Nephron (organoid): ENCODE measurements around the gene ULK3.

Experiments
- H3K27ac Mint-ChIP-seq, 3 experiments: 2 replicates each; pipeline ENCODE4 v1.8.0; 2020; ENCODE audit warnings: mixed read lengths in 3 of 3, mild to moderate bottlenecking in 2 of 3, moderate library complexity in 1 of 3
- H3K27me3 Mint-ChIP-seq: 2 replicates; pipeline ENCODE4 v1.8.0; 2021; ENCODE audit warnings: low read depth, mild to moderate bottlenecking, moderate library complexity, mixed read lengths
- H3K36me3 Mint-ChIP-seq: 2 replicates; pipeline ENCODE4 v1.8.0; 2020; ENCODE audit warnings: low read depth, mixed read lengths
- H3K4me1 Mint-ChIP-seq: 2 replicates; pipeline ENCODE4 v1.8.0; 2020; ENCODE audit warnings: mixed read lengths
- H3K4me3 Mint-ChIP-seq, 3 experiments: 2 replicates each; pipeline ENCODE4 v1.8.0; 2020; ENCODE audit warnings: mild to moderate bottlenecking in 3 of 3, mixed read lengths in 3 of 3, moderate library complexity in 2 of 3
- H3K9me3 Mint-ChIP-seq: 2 replicates; pipeline ENCODE4 v1.8.0; 2020; ENCODE audit warnings: mixed read lengths
- TF ChIP-seq, protein P1 (sequence below), 3 experiments: fragments of 200-600 bp; sonication (generic); IDR thresholded peaks; one replicate each; pipeline ENCODE4 v1.5.0; 2021; ENCODE audit warnings: antibody characterized with exemption in 3 of 3; ENCODE audit not compliant: unreplicated experiment in 3 of 3

Gene ULK3

DNA sequence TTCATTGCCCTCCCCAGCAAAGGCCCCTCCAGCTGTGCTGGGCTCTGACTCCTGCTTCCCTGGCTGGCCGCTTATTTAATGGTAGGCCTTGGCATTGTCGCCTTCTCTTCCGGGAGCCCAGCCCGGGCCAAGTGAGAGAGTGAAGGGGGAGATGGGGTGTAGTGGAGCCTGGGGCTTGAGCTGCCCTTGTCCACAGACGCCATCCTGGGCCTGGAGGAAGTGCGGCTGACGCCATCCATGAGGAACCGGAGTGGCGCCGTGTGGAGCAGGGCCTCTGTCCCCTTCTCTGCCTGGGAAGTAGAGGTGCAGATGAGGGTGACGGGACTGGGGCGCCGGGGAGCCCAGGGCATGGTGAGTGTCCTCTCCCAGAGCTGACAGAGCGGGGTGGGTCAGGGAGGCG is 27.0 kb downstream of the ULK3 start:
- TF ChIP-seq, protein P1, sequence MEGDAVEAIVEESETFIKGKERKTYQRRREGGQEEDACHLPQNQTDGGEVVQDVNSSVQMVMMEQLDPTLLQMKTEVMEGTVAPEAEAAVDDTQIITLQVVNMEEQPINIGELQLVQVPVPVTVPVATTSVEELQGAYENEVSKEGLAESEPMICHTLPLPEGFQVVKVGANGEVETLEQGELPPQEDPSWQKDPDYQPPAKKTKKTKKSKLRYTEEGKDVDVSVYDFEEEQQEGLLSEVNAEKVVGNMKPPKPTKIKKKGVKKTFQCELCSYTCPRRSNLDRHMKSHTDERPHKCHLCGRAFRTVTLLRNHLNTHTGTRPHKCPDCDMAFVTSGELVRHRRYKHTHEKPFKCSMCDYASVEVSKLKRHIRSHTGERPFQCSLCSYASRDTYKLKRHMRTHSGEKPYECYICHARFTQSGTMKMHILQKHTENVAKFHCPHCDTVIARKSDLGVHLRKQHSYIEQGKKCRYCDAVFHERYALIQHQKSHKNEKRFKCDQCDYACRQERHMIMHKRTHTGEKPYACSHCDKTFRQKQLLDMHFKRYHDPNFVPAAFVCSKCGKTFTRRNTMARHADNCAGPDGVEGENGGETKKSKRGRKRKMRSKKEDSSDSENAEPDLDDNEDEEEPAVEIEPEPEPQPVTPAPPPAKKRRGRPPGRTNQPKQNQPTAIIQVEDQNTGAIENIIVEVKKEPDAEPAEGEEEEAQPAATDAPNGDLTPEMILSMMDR (IDR thresholded peaks at IDR 0.05; ENCODE audit: unreplicated experiment in 3 of 3): no peak
- Mint-ChIP-seq H3K36me3 (no peaks in the 10 kb centered on the region), H3K9me3 (no peaks in the 10 kb centered on the region), H3K4me3 (no peak overlapping the region), H3K27me3 (peaks cover 11% of the 10 kb centered on the region), H3K27ac (no peak overlapping the region), H3K4me1 (no peaks in the 10 kb centered on the region)

DNA sequence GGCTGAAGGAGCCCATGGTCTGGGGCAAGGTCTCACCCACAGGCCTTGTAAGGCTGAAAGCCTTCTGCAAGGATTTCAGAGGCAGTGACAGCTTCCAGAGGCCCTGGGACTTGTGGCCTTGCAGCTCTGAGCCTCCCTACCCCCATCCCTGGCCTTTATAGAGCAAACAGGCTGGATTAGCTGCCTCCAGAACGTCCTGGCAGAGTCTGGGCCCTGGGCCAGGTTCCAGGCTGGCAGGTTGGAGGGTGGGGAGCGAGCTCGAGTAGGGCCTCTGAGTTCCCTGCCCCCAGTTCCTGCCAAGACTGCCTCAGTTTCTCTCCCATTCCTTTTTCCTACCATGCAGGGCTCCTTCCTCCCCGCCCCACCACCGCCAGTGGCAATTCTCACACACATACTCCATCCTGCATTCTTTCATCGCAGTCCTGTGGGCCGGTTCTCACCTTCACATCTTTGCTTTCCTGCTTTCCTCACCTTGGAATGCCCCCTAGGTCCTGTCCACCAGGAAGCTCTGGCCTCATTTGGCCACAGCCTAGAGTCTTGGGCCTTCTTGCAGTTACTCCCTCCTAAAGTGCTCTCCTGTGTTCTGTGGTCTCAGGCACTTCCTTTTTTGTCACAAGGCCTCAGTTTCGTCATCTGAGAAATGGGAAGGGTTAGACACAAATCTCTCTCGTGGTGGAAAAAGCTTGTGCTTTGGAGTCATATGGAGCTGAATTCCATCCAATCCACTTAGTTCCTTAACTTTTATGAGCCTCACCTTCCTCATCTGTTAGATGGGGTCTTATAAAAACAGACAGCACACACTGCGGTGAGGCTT is 27.6 kb downstream of the ULK3 start:
- no peak overlapping the region for H3K4me3 Mint-ChIP-seq
- no peaks in the 10 kb centered on the region for H3K4me1 Mint-ChIP-seq
- H3K27me3 Mint-ChIP-seq: peaks cover 12% of the 10 kb centered on the region
- H3K36me3 Mint-ChIP-seq: no peaks in the 10 kb centered on the region
- TF ChIP-seq, protein P1 (IDR thresholded peaks at IDR 0.05; ENCODE audit: unreplicated experiment in 3 of 3): no peak
- no peak overlapping the region for H3K27ac Mint-ChIP-seq
- H3K9me3 Mint-ChIP-seq: no peaks in the 10 kb centered on the region

DNA sequence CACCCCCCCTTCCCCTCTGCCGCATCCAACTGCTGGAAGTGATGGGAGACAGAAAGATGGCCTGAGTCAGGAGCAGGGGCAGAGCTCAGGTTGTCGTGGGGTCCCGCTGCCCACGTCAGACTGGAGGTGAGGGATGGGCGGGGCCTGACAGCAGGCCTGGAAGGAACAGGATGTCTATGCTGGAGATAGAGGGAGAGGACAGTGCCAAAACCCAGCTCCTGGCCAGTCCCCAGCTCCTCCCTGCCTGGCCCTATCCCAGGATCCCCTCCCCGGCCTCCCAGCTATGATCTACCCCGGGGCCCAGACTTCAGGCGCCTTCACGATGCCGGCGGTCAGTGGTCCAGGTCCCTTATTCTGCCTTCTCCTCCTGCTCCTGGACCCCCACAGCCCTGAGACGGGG is 30.4 kb downstream of the ULK3 start, which contains the start of gene LMAN1L:
LMAN1L (plus strand) TSS at position 303 of the 400 bp plus-strand sequence; CDS start at position 323, 20 bp downstream.
- H3K27ac Mint-ChIP-seq: no peak within 1 kb of the TSS
- TF ChIP-seq, protein P1 (IDR thresholded peaks at IDR 0.05; ENCODE audit: unreplicated experiment in 3 of 3): no peak
- no peak within 1 kb of the TSS for H3K4me3 Mint-ChIP-seq
- H3K9me3 Mint-ChIP-seq: no peaks in the 10 kb centered on the region
- no peaks in the 10 kb centered on the region for H3K36me3 Mint-ChIP-seq
- H3K4me1 Mint-ChIP-seq: peaks cover 8% of the 10 kb centered on the region
- H3K27me3 Mint-ChIP-seq: peaks cover 4% of the 10 kb centered on the region

DNA sequence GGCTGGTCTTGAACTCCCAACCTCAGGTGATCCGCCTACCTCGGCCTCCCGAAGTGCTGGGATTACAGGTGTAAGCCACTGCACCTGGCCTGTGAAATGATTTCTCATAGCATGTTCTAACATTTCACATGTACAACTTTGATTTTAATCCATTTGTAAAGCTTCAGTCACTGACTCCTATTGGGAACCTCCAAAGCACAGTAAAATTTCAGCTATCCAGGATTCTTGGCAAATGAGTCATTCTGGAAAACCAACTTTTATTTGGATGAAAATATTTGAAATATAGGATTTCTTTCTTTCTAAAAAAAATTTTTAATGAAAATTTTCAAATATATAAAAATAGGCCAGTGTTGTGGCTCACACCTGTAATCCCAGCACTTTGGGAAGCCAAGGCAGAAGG is 33.0 kb downstream of the ULK3 start:
- Mint-ChIP-seq H3K27ac (no peak overlapping the region), H3K27me3 (peaks cover 9% of the 10 kb centered on the region), H3K36me3 (peaks cover 1% of the 10 kb centered on the region), H3K4me3 (no peak overlapping the region), H3K4me1 (peaks cover 8% of the 10 kb centered on the region), H3K9me3 (no peaks in the 10 kb centered on the region)
- TF ChIP-seq, protein P1 (IDR thresholded peaks at IDR 0.05; ENCODE audit: unreplicated experiment in 3 of 3): no peak

DNA sequence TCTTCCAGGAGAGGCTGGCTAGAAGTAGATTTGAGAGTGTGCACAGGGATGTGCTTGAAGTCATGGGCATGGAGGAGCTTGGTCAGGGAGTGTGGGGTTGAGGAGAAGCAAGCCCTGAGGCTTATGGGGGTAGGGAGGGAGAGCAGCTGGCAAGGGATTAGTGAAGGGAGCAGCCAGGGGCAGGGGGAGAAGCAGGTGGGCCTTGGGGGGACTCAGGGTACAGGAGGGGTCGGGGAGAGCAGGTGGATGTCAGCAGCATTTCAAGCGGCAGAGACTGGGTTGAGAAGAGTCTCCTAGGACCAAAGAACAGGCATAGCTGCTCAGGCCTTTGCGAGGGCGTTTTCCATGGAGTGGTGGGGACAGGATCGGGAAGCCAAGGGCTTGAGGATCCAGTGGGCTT is 33.7 kb downstream of the ULK3 start:
- TF ChIP-seq, protein P1 (IDR thresholded peaks at IDR 0.05; ENCODE audit: unreplicated experiment in 3 of 3): no peak
- no peak overlapping the region for H3K27ac Mint-ChIP-seq
- H3K36me3 Mint-ChIP-seq: peaks cover 6% of the 10 kb centered on the region
- H3K4me3 Mint-ChIP-seq: no peak overlapping the region
- no peaks in the 10 kb centered on the region for H3K9me3 Mint-ChIP-seq
- H3K4me1 Mint-ChIP-seq: peaks cover 8% of the 10 kb centered on the region
- H3K27me3 Mint-ChIP-seq: peaks cover 9% of the 10 kb centered on the region

DNA sequence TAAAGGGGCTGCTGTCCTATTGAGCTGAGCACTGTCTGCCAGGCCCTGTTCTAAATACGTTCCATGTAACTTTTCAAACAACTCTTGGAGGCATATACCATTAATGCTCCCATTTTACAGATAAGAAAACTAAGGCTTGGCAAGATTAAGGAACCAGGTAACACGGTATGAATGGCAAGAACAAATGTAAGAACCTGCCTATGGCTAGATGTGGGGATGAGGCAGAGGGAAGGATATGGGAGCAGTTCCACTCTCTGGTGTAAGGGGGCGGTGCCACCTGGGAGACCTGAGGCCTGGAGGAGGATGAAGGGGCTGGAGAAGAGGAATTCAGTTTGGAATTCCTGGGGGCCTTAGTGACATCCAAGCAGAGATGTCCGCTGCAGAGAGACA is 34.1 kb downstream of the ULK3 start:
- peaks cover 8% of the 10 kb centered on the region for H3K4me1 Mint-ChIP-seq
- no peak overlapping the region for H3K4me3 Mint-ChIP-seq
- peaks cover 10% of the 10 kb centered on the region for H3K36me3 Mint-ChIP-seq
- H3K9me3 Mint-ChIP-seq: no peaks in the 10 kb centered on the region
- H3K27ac Mint-ChIP-seq: no peak overlapping the region
- H3K27me3 Mint-ChIP-seq: peaks cover 9% of the 10 kb centered on the region
- TF ChIP-seq, protein P1 (IDR thresholded peaks at IDR 0.05; ENCODE audit: unreplicated experiment in 3 of 3): no peak
